KOPT-K1 (cell line): ENCODE data around the gene ASXL3.

Experiments
- H3K27ac ChIP-seq: fragments of 200-600 bp; sonication (generic); 2 replicates; pipeline ENCODE4 v1.5.1; 2016; ENCODE audit warnings: antibody characterized with exemption, mild to moderate bottlenecking, low read depth, low read length; ENCODE audit not compliant: poor library complexity, severe bottlenecking
- H3K36me3 ChIP-seq: fragments of 200-600 bp; sonication (generic); 2 replicates; pipeline ENCODE4 v1.5.1; 2017; ENCODE audit warnings: antibody characterized with exemption, mild to moderate bottlenecking, low read length, moderate library complexity; ENCODE audit not compliant: insufficient read depth
- H3K9me3 ChIP-seq: fragments of 200-600 bp; sonication (generic); 2 replicates; pipeline ENCODE4 v1.5.1; 2017; ENCODE audit warnings: antibody characterized with exemption, low read length, mild to moderate bottlenecking; ENCODE audit not compliant: insufficient read depth, poor library complexity, severe bottlenecking

ASXL3 gene

DNA sequence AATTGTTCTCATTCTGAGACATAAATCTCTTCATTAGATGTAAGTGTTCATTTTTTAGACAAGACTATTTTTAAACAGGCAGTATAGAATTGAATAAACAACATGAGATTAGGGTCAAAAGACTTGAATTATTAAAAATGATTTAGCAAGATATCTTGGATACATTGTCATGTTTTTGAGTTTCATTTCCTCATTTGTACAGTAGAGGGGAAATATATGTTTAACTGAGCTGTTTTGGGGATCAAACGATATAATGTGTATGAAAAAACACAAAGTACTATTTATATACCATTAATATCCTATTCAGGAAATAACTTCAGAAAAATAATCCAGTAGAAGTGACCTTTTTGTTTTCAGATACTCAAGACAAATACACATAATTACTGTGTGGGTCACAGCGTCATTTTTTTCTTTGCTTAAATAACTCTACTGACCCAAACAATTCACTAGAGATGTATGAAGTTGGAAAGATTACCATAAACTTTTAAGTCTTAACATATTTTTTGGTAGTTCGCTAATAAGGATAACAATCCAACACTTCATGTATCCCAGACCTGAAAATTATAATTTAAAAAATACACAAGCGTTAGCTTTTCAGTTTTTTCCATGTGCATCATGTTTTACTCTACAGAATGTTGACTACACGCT, 896 bp upstream of the ASXL3 start:
- H3K36me3 ChIP-seq, result no peaks in the 10 kb centered on the region
- H3K27ac ChIP-seq, result no peak overlapping the region
- H3K9me3 ChIP-seq, result no peaks in the 10 kb centered on the region

DNA sequence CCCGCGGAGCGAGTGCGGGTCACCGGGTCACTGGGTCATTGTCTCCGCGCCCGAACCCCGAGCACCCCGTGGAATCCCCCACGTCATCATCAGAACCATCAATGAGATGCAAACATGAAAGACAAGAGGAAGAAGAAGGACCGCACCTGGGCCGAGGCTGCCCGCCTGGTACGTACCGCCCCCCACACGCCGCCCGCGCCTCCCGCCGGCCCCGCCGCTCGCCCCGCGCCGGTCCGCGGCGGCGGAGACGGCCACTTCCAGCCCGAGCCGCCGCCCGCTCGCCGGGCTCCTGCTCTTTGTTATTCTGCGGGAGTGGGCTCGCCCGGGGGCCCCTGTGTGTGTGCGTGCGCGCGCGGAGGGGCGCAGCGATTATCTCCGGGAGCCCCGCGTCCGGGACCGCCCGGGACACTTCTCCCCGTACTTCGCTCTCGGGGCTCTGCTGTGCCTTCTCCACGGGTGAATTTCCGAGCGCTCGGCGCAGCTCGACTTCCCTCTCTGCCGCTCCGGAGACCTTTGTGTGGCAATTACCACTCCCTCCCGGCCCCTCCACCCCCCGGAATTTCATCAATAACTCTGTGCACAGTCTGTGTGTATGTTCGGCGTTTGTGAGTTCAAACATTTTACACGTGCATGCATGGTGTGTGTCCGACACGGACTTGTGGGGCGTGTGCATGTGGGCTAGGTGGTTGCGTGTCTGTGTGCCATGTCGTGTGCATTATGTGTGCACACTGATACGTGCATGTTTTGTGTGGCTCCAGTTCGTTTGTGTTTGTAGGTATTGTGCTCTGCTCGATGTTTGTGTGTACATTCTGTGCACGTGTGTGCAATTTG, 714 bp downstream of the ASXL3 start:
- H3K27ac ChIP-seq, result no peak overlapping the region
- no peaks in the 10 kb centered on the region for H3K36me3 ChIP-seq
- H3K9me3 ChIP-seq, result no peaks in the 10 kb centered on the region

DNA sequence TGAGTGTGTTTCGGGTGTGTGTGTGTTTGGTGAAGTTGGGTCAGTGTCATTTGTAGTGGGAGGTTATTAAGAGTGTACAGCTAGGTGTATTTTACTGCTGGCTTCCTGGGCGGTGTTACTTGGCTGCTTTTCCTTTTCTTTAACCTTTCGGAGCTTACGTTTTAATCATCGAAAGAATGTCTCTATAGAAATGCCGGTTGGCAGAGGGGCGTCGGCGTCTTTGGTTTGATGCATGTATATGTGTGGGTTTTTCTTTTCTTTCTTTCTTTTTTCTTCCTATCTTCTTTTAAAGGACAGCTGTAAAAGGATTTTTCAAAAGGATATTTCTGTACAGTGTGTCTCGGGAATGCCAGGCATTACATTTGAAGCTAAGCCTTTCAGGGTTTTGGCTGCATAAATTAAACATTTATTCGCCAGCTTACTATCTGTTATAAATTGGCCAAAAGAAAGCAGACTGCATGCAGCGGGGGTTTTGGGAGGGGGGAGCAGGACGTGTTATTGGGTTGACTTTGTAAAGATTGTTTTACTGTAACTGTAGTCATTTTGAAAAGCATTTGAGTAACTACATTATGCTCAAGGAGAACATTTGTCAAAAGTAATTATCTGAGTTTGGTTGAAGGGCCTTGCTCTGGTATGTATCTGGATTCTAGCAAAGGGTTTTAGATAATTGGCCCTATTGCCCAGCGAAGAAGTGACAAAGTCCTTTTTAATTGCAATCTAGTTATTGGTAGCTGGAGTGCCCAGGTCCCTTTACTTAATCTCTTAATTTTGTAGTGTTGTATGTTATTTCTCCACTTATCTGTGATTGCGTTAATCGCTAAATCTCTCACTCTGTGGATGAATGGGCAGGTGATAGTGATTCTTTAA, 1.6 kb downstream of the ASXL3 start:
- Histone ChIP-seq H3K36me3 (no peaks in the 10 kb centered on the region), H3K27ac (no peak overlapping the region), H3K9me3 (no peaks in the 10 kb centered on the region)

- Histone ChIP-seq H3K36me3 (no peaks in the 10 kb centered on the region), H3K9me3 (no peaks in the 10 kb centered on the region), H3K27ac (no peak overlapping the region)
Observed at GRCh38 chr18:33580546-33580945, 2.5 kb downstream of the ASXL3 start.

DNA sequence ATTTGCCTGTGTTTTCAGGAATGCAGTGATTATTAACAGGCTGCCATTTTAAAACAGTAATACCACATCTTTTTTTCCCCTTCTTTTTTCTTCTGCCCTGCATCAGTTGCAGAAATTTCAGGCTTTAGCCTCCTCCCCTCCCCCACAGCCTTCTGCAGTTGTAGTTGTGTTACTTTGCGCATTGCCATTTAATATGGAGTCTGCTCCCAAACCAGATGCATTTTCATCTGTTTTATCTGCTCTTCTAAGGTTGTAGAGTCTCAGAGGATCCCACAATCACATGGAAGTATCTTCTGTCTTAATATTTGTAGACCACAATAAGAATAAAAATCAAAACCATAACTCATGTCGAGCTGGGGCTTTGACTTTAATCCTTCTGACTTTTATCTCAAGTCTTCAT, 3.8 kb downstream of the ASXL3 start:
- no peak overlapping the region for H3K27ac ChIP-seq
- H3K9me3 ChIP-seq, result no peaks in the 10 kb centered on the region
- H3K36me3 ChIP-seq, result no peaks in the 10 kb centered on the region

GRCh38 chr18:33583901-33584300, 5.9 kb downstream of the ASXL3 start:
- H3K36me3 ChIP-seq, result no peaks in the 10 kb centered on the region
- H3K27ac ChIP-seq, result no peak overlapping the region
- no peaks in the 10 kb centered on the region for H3K9me3 ChIP-seq

DNA sequence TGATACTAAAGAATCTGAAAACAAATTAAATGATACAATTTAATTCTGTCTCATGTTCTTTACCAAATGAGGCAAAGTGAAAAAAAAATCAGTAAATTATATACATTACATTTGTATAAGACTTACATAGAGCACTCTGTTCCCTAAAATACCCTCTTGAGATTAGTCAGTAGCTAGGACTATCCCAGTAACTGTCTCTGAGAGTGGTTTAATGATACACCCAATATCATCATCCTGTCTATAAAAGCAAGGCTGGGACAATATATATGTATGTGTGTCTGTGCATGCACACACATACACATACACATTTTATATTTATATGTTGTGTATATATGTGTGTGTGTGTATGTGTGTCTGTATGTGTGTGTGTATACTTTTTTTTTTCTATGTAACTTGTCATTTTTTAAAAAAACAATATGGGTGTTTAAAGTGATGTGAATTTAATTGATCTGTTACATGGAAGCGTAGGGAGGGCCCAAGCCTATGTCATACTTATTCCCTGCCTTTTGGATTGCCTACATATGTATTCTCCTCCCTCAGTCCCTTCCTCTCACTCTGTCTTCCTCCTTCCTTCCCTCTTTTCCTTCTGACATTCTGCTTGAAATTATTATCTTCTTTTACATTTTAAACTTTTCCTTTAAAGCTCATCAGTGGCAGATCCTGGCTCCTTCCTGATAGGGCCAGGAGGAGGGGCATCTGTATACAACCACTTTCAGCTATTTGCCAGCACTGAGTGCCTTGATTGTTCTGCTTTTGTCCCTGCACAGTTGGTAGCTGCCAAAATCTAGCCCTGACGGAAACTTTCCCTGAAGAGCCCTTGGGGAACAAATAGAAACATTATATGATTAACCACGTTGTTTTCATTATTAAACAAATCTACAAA, 6.8 kb downstream of the ASXL3 start:
- H3K9me3 ChIP-seq, result no peaks in the 10 kb centered on the region

GRCh38 chr18:33585431-33585775, 7.4 kb downstream of the ASXL3 start:
- Histone ChIP-seq H3K36me3 (no peaks in the 10 kb centered on the region), H3K27ac (no peak overlapping the region)

More for the DNA sequence above, 6.8 kb downstream of the ASXL3 start:
- Histone ChIP-seq H3K36me3 (no peaks in the 10 kb centered on the region), H3K27ac (no peak overlapping the region)

GRCh38 chr18:33588361-33588760, 10.3 kb downstream of the ASXL3 start:
- H3K36me3 ChIP-seq, result no peaks in the 10 kb centered on the region
- no peak overlapping the region for H3K27ac ChIP-seq
- H3K9me3 ChIP-seq, result no peaks in the 10 kb centered on the region

More at GRCh38 chr18:33585431-33585775, 7.4 kb downstream of the ASXL3 start:
- no peaks in the 10 kb centered on the region for H3K9me3 ChIP-seq

DNA sequence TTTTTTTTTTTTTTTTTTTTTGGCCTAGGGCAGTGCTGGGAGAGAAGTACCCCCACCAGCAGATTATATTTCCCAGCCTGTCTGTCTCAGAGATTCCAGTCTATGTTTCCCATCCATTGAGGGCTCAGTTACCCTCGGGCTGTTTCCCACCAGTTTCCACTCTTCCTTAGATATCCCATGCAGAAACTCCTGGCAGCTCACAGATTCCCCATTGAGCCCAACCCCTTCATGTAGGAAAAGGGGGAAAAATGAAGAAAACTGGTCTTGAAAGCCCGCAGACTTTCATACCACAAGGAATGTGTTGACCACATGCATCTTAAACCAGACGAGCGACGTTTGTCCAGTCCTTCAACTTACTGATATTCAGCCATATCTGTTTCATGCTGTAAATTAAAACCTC, 15.2 kb downstream of the ASXL3 start:
- Histone ChIP-seq H3K36me3 (no peaks in the 10 kb centered on the region), H3K27ac (no peak overlapping the region), H3K9me3 (no peaks in the 10 kb centered on the region)

GRCh38 chr18:33594799-33595198, 16.8 kb downstream of the ASXL3 start:
- Histone ChIP-seq H3K36me3 (no peaks in the 10 kb centered on the region), H3K9me3 (no peaks in the 10 kb centered on the region), H3K27ac (no peak overlapping the region)

DNA sequence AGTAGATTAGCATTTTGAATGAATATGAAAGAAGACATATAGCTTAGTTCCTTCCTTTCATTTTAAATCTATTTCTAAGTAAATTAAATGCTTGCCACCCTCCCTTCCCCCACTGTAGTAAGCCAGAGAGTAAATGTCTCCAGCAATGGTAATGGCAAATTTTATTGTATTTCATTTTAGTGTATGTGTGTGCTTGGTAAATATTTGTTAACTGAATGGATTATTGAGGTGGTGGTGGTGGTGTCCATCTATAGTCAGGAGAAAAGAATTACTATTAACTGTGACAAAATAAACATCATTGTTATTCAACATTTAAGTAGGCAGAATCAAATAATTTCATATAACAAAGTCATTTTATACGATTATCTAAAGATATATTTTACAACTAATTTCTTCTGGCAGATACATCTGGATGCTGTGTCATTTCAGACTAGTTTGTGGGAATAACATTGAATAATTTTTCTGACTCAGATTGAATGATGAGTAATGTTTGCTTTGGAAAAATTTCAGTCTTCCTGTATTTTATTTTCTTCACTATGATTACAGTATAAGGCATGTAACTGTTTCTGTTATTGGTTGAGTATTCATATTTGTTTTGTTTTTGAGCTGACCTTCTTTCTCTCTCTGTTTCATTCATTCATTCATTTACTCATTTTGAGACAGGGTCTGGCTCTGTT, 18.3 kb downstream of the ASXL3 start:
- H3K27ac ChIP-seq, result no peak overlapping the region
- H3K9me3 ChIP-seq, result no peaks in the 10 kb centered on the region
- H3K36me3 ChIP-seq, result no peaks in the 10 kb centered on the region

DNA sequence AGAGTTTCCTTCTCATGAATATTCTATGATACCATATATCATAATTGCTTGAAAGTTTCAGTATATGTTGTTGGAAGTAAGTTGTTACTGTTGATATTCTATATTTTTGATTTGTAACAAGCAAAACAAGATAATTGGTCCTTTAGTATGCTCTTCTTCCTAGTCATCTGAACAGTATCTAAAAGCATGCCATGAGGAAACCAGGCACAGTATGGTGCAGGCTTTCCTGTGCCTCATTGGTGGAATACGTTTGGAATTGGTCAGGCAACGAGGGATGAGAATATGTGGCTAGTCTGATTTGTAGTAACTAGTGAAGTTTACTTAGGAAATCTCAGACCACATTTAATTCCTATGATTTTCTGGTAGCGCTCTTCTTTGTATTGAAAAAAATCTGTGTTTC, 22.8 kb downstream of the ASXL3 start:
- no peaks in the 10 kb centered on the region for H3K9me3 ChIP-seq
- no peaks in the 10 kb centered on the region for H3K36me3 ChIP-seq
- H3K27ac ChIP-seq, result no peak overlapping the region

GRCh38 chr18:33603454-33603853, 25.4 kb downstream of the ASXL3 start:
- H3K9me3 ChIP-seq, result no peaks in the 10 kb centered on the region
- H3K36me3 ChIP-seq, result no peaks in the 10 kb centered on the region
- no peak overlapping the region for H3K27ac ChIP-seq
